HFF-Myc (cell line): ENCODE data around the gene CARD8.
"Not testable (repeated sequence)": the region's sequence is repeated elsewhere in the genome, so short reads cannot be mapped to it uniquely, and the experiment has no call there.

Source experiments
- DNase-seq: peaks from one replicate; pipeline ENCODE4 v3.0.0-alpha.2; 2011; ENCODE audit warnings: low read depth; ENCODE audit errors: extremely low read depth
- H3K4me3 ChIP-seq: replicated peaks from 2 replicates; pipeline ENCODE4 v1.5.1; 2011; ENCODE audit warnings: low read depth, mild to moderate bottlenecking, control low read depth, low read length
- TF ChIP-seq, protein P1 (sequence below): IDR thresholded peaks from 2 replicates; pipeline ENCODE4 v1.5.1; 2012; ENCODE audit warnings: mild to moderate bottlenecking, low read depth, low read length, control low read depth; ENCODE audit errors: missing control alignments

Gene CARD8

DNA sequence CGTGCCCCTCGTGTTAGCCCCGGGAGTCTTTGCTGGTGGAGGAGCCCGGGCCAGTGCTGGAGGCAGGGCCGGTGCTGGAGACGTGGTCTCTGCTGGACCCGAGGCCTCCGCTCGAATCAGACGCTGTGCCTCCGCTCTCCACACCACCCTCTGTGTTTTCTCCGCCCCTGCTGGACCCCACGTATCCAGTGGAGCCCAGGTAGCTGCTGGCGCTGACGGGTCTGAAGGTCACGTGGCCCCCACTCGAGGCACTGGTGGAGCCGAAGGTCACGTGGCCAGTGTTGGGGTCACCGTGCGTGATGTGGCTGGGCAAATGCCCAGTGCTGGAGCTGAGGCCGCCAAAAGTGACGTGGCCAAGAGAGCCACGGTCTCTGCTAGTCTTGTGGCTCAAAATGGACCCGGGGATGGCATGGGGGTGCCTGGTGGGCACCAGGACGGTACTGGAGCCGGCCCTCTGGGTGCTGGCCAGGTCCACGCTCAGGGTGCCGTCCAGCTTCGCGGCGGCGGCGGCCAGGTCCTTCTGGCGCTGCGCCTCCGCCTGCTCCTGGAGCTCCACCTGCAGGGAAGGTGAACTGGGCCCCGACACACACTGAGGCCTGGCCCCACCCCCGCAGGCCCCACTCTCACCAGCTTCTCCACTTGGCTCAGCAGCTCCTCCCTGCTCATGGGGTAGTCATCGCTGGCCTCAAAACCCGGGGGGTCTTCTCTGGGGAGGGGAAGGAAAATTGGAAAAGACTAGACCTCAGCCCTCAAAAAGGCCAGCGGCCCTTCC, 41.4 kb upstream of the CARD8 start:
- TF ChIP-seq, protein P1, sequence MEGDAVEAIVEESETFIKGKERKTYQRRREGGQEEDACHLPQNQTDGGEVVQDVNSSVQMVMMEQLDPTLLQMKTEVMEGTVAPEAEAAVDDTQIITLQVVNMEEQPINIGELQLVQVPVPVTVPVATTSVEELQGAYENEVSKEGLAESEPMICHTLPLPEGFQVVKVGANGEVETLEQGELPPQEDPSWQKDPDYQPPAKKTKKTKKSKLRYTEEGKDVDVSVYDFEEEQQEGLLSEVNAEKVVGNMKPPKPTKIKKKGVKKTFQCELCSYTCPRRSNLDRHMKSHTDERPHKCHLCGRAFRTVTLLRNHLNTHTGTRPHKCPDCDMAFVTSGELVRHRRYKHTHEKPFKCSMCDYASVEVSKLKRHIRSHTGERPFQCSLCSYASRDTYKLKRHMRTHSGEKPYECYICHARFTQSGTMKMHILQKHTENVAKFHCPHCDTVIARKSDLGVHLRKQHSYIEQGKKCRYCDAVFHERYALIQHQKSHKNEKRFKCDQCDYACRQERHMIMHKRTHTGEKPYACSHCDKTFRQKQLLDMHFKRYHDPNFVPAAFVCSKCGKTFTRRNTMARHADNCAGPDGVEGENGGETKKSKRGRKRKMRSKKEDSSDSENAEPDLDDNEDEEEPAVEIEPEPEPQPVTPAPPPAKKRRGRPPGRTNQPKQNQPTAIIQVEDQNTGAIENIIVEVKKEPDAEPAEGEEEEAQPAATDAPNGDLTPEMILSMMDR = no peak
- no peak overlapping the region for H3K4me3 ChIP-seq
- no peak for DNase-seq

DNA sequence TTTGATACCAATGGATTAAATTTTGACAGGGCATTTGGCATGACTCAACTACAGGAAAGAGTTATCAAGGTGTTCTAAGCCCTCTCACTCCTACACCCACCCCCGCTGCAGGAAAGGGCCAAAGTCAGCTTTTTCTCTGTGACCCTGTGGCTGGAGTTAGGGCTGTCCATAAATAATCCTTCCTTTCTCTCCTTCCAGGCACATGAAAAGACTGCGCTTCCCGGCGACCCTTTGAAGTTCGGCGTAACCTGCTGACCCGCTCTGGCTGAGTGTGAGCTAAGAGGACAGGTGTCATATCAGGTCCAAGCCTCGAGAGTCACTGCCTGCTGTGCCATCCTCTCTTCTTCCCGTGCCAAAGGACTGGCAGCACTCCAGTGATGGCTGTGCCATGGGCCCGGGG, 39.7 kb upstream of the CARD8 start:
- TF ChIP-seq, protein P1 = no peak
- no peak overlapping the region for H3K4me3 ChIP-seq
- DNase-seq = no peak

DNA sequence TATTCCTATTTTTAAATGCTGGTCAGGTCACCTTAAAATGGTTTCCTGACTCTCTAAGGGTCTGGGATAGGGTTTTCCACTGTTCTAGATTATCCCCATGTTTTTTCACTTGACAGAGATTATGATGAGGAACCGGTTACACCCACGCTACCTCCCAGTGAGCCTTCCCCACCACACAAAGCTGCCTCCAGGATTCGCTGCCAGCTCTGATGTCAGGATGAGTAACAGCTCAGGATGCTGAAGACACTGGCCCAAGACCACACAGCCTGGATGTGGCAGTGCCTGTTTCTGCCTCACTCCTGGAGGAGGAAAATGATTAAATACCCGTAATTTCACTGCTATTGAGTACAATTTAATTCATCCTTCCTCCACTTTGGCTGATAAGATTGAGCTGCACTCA, 37.1 kb upstream of the CARD8 start:
- H3K4me3 ChIP-seq = no peak overlapping the region
- DNase-seq = no peak
- TF ChIP-seq, protein P1 = no peak

DNA sequence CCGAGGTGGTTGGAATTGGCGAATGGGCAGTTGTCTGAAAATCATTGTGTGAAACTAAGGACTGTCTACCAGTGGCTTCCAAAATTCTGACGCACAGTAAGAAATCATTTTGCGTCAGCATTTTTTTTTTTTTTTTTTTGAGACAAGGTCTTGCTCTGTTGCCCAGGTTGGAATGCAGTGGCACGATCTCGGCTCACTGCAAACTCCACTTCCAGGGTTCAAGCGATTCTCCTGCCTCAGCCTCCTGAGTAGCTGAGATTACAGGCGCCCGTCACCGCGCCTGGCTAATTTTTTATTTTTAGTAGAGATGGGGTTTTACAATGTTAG, 35.7 kb upstream of the CARD8 start:
- not testable (repeated sequence) for H3K4me3 ChIP-seq, DNase-seq

DNA sequence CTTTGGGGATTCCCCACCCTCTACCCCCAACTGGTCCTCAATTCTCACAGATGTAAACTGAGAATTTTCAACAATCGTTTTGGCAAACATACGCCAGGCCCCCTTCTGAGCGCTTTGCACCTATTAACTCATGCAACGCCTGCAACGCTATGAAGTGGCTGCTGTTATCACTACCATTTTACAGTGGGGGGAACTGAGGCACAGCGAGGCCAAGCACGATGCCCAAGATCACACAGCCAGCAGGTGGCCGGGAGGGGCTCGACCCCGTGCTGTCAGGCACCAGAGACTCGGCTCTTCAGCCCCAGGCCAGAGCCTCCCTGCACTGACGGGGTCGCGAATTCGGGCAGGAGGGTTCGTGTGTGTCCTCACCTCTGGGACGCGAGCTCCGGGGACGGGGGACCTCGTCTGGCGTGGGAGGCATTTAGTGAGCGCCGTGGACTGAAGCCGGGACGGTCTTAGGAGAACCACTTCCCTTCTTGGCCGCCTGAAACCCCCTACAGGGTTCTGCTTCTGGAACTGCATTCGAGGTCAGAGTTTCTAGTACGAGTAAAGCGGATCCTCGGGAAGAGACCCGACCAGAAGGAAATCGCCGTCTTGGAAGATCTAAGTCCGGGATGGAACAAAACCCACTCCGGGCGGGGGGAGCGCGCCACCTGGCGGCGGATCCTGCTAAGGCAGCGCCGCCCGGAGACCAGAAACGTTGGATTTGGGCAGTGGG, 35.2 kb upstream of the CARD8 start:
- peak overlapping the region; percentile 48 for H3K4me3 ChIP-seq
- TF ChIP-seq, protein P1 = peak; percentile 98
- DNase-seq = no peak

DNA sequence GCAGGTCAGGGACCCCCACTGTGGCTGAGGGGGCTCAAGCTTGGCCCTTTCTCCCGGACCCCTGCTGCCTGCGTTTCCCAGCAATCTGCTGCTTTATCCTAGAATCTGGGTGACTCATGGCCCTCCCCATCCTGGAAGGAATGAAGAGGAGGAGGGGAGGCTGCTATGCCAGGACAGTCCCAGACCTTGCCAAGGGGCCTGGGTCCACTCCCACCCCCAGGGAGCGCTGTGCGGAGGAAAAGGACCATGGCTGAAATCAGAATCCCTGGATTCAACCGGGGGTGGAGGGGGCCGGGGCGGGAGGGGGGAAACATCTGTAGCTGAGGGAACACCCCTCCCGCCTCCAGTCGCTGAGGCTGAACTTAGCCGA, 34.7 kb upstream of the CARD8 start:
- H3K4me3 ChIP-seq = peak overlapping the region; percentile 48
- DNase-seq = no peak
- TF ChIP-seq, protein P1 = peak; percentile 42

DNA sequence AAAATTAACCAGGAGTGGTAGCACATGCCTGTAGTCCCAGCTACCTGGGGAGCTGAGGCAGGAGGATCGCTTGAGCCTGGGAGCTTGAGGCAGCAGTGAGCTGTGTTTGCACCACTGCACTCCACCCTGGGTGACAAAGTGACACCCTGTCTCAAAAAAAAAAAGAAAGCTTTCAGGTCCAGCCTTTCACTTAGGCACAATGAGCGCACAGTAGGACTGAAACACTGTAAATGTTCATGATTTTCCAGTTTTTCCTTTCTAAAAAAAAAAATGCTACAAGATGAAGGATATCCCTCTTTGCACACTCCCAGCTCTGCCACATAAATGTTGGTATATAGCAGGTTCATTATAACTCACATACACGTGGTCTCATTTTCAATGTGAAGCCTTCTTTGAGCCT, 32.0 kb upstream of the CARD8 start:
- H3K4me3 ChIP-seq = no peak overlapping the region
- no peak for DNase-seq
- TF ChIP-seq, protein P1 = no peak
